SK-N-SH treated with all-trans-retinoic acid at 6 μM for 48 hours (cell line): ENCODE measurements around the gene ZSCAN22.

Source experiments
- ATAC-seq: fragments of 200-7000 bp; cut with Tn5 transposase; 3 replicates; pipeline ENCODE4 v1.9.1; 2020; ENCODE audit warnings: mild to moderate bottlenecking, moderate library complexity
- ARNTL ChIP-seq: fragments of 450-650 bp; formaldehyde crosslinking; IDR thresholded peaks from 2 replicates; pipeline ENCODE4 v1.5.0; 2020; ENCODE audit warnings: low read depth, mild to moderate bottlenecking, moderate library complexity, borderline replicate concordance
- BACH2 ChIP-seq: fragments of 250-450 bp; sonication (Bioruptor Pico); IDR thresholded peaks from 2 replicates; pipeline ENCODE4 v1.9.0; 2021; ENCODE audit warnings: mild to moderate bottlenecking, borderline replicate concordance
- CSDC2 ChIP-seq: fragments of 250-450 bp; sonication (Bioruptor Pico); IDR thresholded peaks from 2 replicates; pipeline ENCODE4 v1.5.0; 2020; ENCODE audit warnings: mild to moderate bottlenecking, moderate library complexity
- GLIS3 ChIP-seq: fragments of 250-450 bp; sonication (Bioruptor Pico); IDR thresholded peaks from 2 replicates; pipeline ENCODE4 v1.5.0; 2020; ENCODE audit warnings: mild to moderate bottlenecking, moderate library complexity
- ISL1 ChIP-seq: fragments of 250-450 bp; sonication (Bioruptor Pico); IDR thresholded peaks from 2 replicates; pipeline ENCODE4 v2.1.2; 2022; ENCODE audit warnings: mild to moderate bottlenecking, moderate library complexity
- PPARA ChIP-seq: fragments of 250-450 bp; sonication (Bioruptor Pico); IDR thresholded peaks from 2 replicates; pipeline ENCODE4 v1.5.0; 2020; ENCODE audit warnings: mild to moderate bottlenecking, borderline replicate concordance
- RARB ChIP-seq: fragments of 250-450 bp; sonication (Bioruptor Pico); IDR thresholded peaks from 2 replicates; pipeline ENCODE4 v1.8.0; 2021; ENCODE audit warnings: mild to moderate bottlenecking, moderate library complexity
- SNAI2 ChIP-seq: fragments of 250-450 bp; sonication (Bioruptor Pico); IDR thresholded peaks from 2 replicates; pipeline ENCODE4 v1.5.0; 2020; ENCODE audit warnings: mild to moderate bottlenecking, moderate library complexity
- TCF4 ChIP-seq: fragments of 250-450 bp; sonication (Bioruptor Pico); IDR thresholded peaks from 2 replicates; pipeline ENCODE4 v1.8.0; 2021; ENCODE audit warnings: mild to moderate bottlenecking, moderate library complexity, borderline replicate concordance
- TOX ChIP-seq: fragments of 250-450 bp; sonication (Bioruptor Pico); IDR thresholded peaks from 2 replicates; pipeline ENCODE4 v1.8.0; 2021; ENCODE audit warnings: mild to moderate bottlenecking, moderate library complexity, borderline replicate concordance
- ZC3H10 ChIP-seq: fragments of 250-450 bp; sonication (Bioruptor Pico); IDR thresholded peaks from 2 replicates; pipeline ENCODE4 v1.5.1; 2021; ENCODE audit warnings: mild to moderate bottlenecking, moderate library complexity
- ZFP3 ChIP-seq: fragments of 250-450 bp; sonication (Bioruptor Pico); IDR thresholded peaks from 2 replicates; pipeline ENCODE4 v1.5.0; 2020; ENCODE audit warnings: mild to moderate bottlenecking, moderate library complexity
- ZNF565 ChIP-seq: fragments of 450-650 bp; formaldehyde crosslinking; conservative IDR thresholded peaks from 2 replicates; pipeline ENCODE4 v1.5.0; 2020; ENCODE audit warnings: low read depth, mild to moderate bottlenecking, moderate library complexity
- ZNF70 ChIP-seq: fragments of 450-650 bp; formaldehyde crosslinking; IDR thresholded peaks from 2 replicates; pipeline ENCODE4 v1.5.0; 2020; ENCODE audit warnings: mild to moderate bottlenecking, moderate library complexity
- ZNF8 ChIP-seq: fragments of 450-650 bp; formaldehyde crosslinking; IDR thresholded peaks from 2 replicates; pipeline ENCODE4 v1.5.0; 2020; ENCODE audit warnings: mild to moderate bottlenecking, moderate library complexity
- TF ChIP-seq, protein P1 (sequence below): fragments of 250-450 bp; sonication (Bioruptor Pico); IDR thresholded peaks from 2 replicates; pipeline ENCODE4 v1.5.0; 2020; ENCODE audit warnings: mild to moderate bottlenecking, moderate library complexity
- TF ChIP-seq, protein P2 (sequence below): fragments of 250-450 bp; sonication (Bioruptor Pico); IDR thresholded peaks from 2 replicates; pipeline ENCODE4 v1.8.0; 2021; ENCODE audit warnings: low read depth, mild to moderate bottlenecking, moderate library complexity, borderline replicate concordance
- TF ChIP-seq, protein P3 (sequence below): fragments of 250-450 bp; sonication (Bioruptor Pico); IDR thresholded peaks from 2 replicates; pipeline ENCODE4 v1.5.1; 2020; ENCODE audit warnings: low read depth, mild to moderate bottlenecking, moderate library complexity
- TF ChIP-seq, protein P4 (sequence below): fragments of 250-450 bp; sonication (Bioruptor Pico); IDR thresholded peaks from 2 replicates; pipeline ENCODE4 v1.5.1; 2021; ENCODE audit warnings: mild to moderate bottlenecking, moderate library complexity

Gene ZSCAN22

DNA sequence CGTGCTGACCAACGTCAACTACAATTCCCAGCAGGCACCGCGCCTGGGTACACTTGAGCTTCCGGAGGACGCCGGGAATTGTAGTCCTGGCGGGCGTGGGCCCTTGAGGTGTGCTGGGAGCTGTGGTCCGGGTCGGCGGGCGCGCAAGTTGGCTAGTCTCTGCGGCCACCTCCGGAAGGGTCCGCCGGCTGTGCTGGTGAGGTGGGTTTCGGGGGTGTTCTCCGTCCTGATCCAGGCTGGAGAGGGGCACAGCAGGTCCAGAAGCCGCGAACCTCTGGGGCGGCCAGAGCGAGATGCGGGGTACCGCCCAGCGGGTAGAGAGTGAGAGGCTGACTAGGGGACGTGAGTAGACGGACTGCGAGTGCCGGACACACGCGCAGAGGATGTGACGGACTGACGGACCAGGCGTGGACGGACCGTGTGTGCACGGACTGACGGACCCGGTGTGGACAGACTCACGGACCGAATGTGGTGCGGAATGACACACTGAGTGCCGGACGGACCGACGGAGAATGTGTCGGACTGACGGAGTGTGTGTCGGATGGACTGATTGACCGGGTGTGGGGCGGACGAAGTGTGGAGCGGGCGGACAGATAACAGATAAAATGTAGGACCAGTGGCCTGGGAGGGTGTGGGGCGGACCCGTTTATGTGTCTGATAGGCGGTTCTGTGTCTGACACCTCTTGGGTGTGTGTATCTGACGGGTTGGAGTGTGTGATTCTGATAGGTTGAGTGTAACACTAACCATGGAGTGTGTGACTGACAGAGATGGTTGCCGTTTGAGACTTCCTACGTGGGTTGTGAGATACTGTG is at the start of gene ZSCAN22:
Gene ZSCAN22 (plus strand): TSS at position 81 of the 813 bp plus-strand sequence. CDS start 7,809 bp downstream, outside the sequence.
- TF ChIP-seq, protein P1, sequence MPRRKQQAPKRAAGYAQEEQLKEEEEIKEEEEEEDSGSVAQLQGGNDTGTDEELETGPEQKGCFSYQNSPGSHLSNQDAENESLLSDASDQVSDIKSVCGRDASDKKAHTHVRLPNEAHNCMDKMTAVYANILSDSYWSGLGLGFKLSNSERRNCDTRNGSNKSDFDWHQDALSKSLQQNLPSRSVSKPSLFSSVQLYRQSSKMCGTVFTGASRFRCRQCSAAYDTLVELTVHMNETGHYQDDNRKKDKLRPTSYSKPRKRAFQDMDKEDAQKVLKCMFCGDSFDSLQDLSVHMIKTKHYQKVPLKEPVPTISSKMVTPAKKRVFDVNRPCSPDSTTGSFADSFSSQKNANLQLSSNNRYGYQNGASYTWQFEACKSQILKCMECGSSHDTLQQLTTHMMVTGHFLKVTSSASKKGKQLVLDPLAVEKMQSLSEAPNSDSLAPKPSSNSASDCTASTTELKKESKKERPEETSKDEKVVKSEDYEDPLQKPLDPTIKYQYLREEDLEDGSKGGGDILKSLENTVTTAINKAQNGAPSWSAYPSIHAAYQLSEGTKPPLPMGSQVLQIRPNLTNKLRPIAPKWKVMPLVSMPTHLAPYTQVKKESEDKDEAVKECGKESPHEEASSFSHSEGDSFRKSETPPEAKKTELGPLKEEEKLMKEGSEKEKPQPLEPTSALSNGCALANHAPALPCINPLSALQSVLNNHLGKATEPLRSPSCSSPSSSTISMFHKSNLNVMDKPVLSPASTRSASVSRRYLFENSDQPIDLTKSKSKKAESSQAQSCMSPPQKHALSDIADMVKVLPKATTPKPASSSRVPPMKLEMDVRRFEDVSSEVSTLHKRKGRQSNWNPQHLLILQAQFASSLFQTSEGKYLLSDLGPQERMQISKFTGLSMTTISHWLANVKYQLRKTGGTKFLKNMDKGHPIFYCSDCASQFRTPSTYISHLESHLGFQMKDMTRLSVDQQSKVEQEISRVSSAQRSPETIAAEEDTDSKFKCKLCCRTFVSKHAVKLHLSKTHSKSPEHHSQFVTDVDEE (CRISPR knock-in tag) = peak; percentile 57; the same call in 1 of the 2 replicates
- peak; percentile 77; the same call in 1 of the 2 replicates for TF ChIP-seq ZFP3
- TF ChIP-seq, protein P2, sequence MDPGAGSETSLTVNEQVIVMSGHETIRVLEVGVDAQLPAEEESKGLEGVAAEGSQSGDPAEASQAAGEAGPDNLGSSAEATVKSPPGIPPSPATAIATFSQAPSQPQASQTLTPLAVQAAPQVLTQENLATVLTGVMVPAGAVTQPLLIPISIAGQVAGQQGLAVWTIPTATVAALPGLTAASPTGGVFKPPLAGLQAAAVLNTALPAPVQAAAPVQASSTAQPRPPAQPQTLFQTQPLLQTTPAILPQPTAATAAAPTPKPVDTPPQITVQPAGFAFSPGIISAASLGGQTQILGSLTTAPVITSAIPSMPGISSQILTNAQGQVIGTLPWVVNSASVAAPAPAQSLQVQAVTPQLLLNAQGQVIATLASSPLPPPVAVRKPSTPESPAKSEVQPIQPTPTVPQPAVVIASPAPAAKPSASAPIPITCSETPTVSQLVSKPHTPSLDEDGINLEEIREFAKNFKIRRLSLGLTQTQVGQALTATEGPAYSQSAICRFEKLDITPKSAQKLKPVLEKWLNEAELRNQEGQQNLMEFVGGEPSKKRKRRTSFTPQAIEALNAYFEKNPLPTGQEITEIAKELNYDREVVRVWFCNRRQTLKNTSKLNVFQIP (CRISPR knock-in tag) = 0 out of 2 replicates have a peak, but pooled peaks have one; percentile 56
- TF ChIP-seq CSDC2 = 0 out of 2 replicates have a peak, but pooled peaks have one; percentile 74
- no peak for TF ChIP-seq ISL1 (CRISPR knock-in tag)
- ATAC-seq = peak; percentile 96

DNA sequence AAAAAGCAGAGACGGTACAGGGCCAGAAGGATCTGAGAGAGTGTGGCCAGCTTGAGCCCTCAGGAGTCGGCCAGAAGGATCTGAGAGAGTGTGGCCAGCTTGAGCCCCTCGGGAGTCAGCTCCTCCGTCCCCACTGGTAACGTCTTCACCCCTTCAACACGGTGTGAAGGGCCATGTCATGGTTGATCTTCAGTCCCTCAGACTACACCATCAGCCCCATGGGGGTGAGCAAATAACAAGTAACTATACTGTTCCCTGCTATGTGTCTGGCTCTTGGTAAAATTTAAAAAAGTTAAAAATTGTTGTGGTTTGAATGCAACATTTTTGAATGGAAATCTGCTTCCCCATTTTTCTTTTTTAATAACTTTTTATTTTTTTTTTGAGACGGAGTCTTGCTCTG is 49.6 kb upstream of the ZSCAN22 start:
- ATAC-seq = no peak
- TF ChIP-seq ZNF8 (no peak), TCF4 (CRISPR knock-in tag) (no peak), BACH2 (no peak), GLIS3 (CRISPR knock-in tag) (no peak), ZNF70 (CRISPR knock-in tag) (no peak), PPARA (CRISPR knock-in tag) (no peak), TOX (CRISPR knock-in tag) (no peak), ZC3H10 (no peak), SNAI2 (CRISPR knock-in tag) (no peak), RARB (CRISPR knock-in tag) (no peak), ZFP3 (no peak), ZNF565 (no peak)
- TF ChIP-seq, protein P2 (CRISPR knock-in tag) = no peak
- TF ChIP-seq, protein P3, sequence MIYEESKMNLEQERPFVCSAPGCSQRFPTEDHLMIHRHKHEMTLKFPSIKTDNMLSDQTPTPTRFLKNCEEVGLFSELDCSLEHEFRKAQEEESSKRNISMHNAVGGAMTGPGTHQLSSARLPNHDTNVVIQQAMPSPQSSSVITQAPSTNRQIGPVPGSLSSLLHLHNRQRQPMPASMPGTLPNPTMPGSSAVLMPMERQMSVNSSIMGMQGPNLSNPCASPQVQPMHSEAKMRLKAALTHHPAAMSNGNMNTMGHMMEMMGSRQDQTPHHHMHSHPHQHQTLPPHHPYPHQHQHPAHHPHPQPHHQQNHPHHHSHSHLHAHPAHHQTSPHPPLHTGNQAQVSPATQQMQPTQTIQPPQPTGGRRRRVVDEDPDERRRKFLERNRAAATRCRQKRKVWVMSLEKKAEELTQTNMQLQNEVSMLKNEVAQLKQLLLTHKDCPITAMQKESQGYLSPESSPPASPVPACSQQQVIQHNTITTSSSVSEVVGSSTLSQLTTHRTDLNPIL (CRISPR knock-in tag) = no peak
- TF ChIP-seq, protein P4, sequence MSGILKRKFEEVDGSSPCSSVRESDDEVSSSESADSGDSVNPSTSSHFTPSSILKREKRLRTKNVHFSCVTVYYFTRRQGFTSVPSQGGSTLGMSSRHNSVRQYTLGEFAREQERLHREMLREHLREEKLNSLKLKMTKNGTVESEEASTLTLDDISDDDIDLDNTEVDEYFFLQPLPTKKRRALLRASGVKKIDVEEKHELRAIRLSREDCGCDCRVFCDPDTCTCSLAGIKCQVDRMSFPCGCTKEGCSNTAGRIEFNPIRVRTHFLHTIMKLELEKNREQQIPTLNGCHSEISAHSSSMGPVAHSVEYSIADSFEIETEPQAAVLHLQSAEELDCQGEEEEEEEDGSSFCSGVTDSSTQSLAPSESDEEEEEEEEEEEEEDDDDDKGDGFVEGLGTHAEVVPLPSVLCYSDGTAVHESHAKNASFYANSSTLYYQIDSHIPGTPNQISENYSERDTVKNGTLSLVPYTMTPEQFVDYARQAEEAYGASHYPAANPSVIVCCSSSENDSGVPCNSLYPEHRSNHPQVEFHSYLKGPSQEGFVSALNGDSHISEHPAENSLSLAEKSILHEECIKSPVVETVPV (CRISPR knock-in tag) = no peak

DNA sequence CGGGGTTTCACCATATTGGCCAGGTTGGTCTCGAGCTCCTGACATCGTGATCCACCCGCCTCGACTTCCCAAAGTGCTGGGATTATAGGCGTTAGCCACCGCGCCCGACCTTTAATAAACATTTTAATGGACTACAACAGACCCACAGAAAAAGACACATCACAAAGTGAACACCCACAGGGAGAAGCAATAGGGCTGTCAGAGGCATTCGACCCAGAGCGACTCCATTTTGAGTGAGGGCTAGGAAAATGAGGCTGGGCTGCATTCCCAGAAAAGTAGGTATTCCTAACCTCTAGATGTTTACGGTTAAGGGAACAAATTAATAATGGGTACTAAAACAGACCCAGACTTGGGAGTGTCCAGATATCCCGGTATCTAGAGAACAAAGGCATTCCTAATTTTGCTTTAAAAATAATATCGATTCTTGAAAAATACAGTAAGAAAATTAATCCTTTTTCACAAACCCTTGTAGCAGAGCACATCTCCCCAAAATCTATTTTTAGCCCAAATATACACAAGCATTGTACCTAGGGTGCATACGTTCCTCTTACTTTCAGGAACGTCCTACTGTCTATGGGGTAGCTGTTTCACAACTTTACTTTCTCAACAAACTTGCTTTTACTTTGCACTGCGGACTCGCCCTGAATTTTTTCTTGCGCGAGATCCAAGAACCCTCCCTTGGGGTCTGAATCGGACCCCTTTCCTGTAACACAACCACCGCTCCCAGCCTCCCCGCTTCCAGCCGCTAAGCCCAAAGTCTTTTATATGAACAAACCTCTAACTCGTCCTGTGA is 48.9 kb upstream of the ZSCAN22 start:
- TF ChIP-seq ARNTL = no peak
- ATAC-seq = no peak
